Naive thymus-derived CD4-positive, alpha-beta T cell (primary cell): ENCODE data around the gene MTO1. TPM values are rescaled to one million over a fixed set of nuclear protein-coding genes. Genes with fewer than 3 reads are reported as not detected.

Experiments
- ATAC-seq: fragments of 150-1000 bp; cut with Tn5 transposase; 2 replicates; pipeline ENCODE4 v1.10.0; 2021; ENCODE audit warnings: mild to moderate bottlenecking, moderate library complexity
- CTCF ChIA-PET: fragments of 350-600 bp; sonication (Branson Sonifier 250); formaldehyde crosslinking; loops from one replicate; lab custom pipeline; 2021; ENCODE audit warnings: antibody characterized with exemption; lab: Charles Lee
- POLR2A ChIA-PET: fragments of 350-600 bp; sonication (Branson Sonifier 250); formaldehyde crosslinking; loops from one replicate; lab custom pipeline; 2021; ENCODE audit warnings: antibody characterized with exemption, inconsistent platforms; lab: Charles Lee
- DNase-seq, 9 donors: peaks; one replicate each; pipeline versions ENCODE4 v3.0.0 to v3.0.0-alpha.2; 2020 to 2022; ENCODE audit warnings: mixed read lengths in 1 of 9
- H3K27ac ChIP-seq: one replicate; pipeline ENCODE4 v1.7.0; 2013; ENCODE audit warnings: mild to moderate bottlenecking, low read depth, low read length, moderate library complexity
- H3K27me3 ChIP-seq, 2 donors: one replicate each; pipeline ENCODE4 v1.7.0; 2013; ENCODE audit warnings: low read length in 2 of 2, mild to moderate bottlenecking in 2 of 2, moderate library complexity in 2 of 2; ENCODE audit not compliant: control insufficient read depth in 2 of 2, insufficient read depth in 2 of 2
- H3K36me3 ChIP-seq, 3 experiments: 1 replicate in 2 of 3; 2 replicates in 1 of 3; pipeline ENCODE4 v1.7.0; 2013; ENCODE audit warnings: low read length in 3 of 3, mild to moderate bottlenecking in 3 of 3, moderate library complexity in 1 of 3; ENCODE audit not compliant: insufficient read depth in 3 of 3, control insufficient read depth in 2 of 3
- H3K4me1 ChIP-seq, 2 donors: one replicate each; pipeline ENCODE4 v1.7.0; 2013; ENCODE audit warnings: low read length in 2 of 2, mild to moderate bottlenecking in 2 of 2, moderate library complexity in 1 of 2; ENCODE audit not compliant: control insufficient read depth in 2 of 2, insufficient read depth in 2 of 2
- H3K4me3 ChIP-seq: 2 replicates; pipeline ENCODE4 v1.7.0; 2013; ENCODE audit warnings: mild to moderate bottlenecking, low read length
- H3K9me3 ChIP-seq, 3 experiments: 1 replicate in 2 of 3; 2 replicates in 1 of 3; pipeline ENCODE4 v1.7.0; 2013; ENCODE audit warnings: low read length in 3 of 3; ENCODE audit not compliant: control insufficient read depth in 2 of 3
- H3K27ac Mint-ChIP-seq, 9 donors: one replicate each; pipeline ENCODE4 v1.8.0; 2020 to 2022; ENCODE audit warnings: mixed read lengths in 9 of 9, mild to moderate bottlenecking in 8 of 9, moderate library complexity in 5 of 9, inconsistent platforms in 2 of 9
- H3K27me3 Mint-ChIP-seq, 5 donors: one replicate each; pipeline ENCODE4 v1.8.0; 2021 to 2022; ENCODE audit warnings: mixed read lengths in 5 of 5, mild to moderate bottlenecking in 1 of 5
- H3K36me3 Mint-ChIP-seq, 5 donors: one replicate each; pipeline ENCODE4 v1.8.0; 2020 to 2022; ENCODE audit warnings: mixed read lengths in 5 of 5, mild to moderate bottlenecking in 3 of 5, inconsistent platforms in 1 of 5
- H3K4me1 Mint-ChIP-seq, 7 donors: one replicate each; pipeline ENCODE4 v1.8.0; 2020 to 2022; ENCODE audit warnings: mixed read lengths in 7 of 7, mild to moderate bottlenecking in 3 of 7, inconsistent platforms in 1 of 7
- H3K4me3 Mint-ChIP-seq, 10 donors: one replicate each; pipeline ENCODE4 v1.8.0; 2020 to 2022; ENCODE audit warnings: mild to moderate bottlenecking in 10 of 10, mixed read lengths in 10 of 10, moderate library complexity in 6 of 10, inconsistent platforms in 2 of 10
- H3K9me3 Mint-ChIP-seq, 11 donors: one replicate each; pipeline ENCODE4 v1.8.0; 2020 to 2022; ENCODE audit warnings: mixed read lengths in 11 of 11, mild to moderate bottlenecking in 4 of 11, inconsistent platforms in 1 of 11, moderate library complexity in 1 of 11
- intact Hi-C, 2 donors: fragments of 100-400 bp; cut with micrococcal nuclease; formaldehyde crosslinking; loops; one replicate each; pipeline ENCODE4 v1.15.1; 2023
- polyA plus RNA-seq, 2 donors: library from polyadenylated mRNA; unstranded; fragments of 300-500 nt; fragmentation: Illumina TruSeq; gene quantifications; one replicate each; pipeline ENCODE4 v1.2.3, GENCODE V29; 2021
- total RNA-seq, 6 experiments: library from RNA in 5 of 6; stranded (reverse) in 5 of 6; gene quantifications; 1 replicate in 5 of 6; 2 replicates in 1 of 6; pipeline ENCODE4 v1.2.3 and lab custom pipeline; 2021 to 2026

The MTO1 gene
- total and polyA plus RNA-seq, 7 experiments from 2014 or later: 27.2 to 92.0 (median 44.6) TPM

DNA sequence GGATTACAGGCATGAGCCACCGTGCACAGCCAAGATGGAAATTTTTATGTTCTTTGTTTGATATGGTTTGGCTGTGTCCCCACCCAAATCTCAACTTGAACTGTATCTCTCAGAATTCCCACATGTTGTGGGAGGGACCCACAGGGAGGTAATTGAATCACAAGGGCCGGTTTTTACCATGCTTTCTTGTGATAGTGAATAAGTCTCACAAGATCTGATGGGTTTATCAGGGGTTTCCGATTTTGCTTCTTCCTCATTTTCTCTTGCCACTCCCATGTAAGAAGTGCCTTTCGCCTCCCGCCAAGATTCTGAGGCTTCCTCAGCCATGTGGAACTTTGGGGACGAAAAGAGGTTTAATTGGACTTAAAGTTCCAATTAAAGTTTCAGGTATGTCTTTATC, 44.7 kb downstream of the MTO1 start:
- H3K27ac ChIP-seq: no peak overlapping the region
- H3K4me1 ChIP-seq: no peaks in the 10 kb centered on the region
- H3K36me3 ChIP-seq: peaks cover 2 to 22% (median 6%) of the 10 kb centered on the region in 3 experiments
- Mint-ChIP-seq H3K36me3 (peaks cover 0 to 20% (median 12%) of the 10 kb centered on the region in 5 donors), H3K9me3 (no peaks in the 10 kb centered on the region), H3K27me3 (no peaks in the 10 kb centered on the region), H3K4me1 (peaks cover 0 to 4% (median 0%) of the 10 kb centered on the region in 7 donors), H3K27ac (no peak overlapping the region), H3K4me3 (no peak overlapping the region)
- DNase-seq: no peak
- ATAC-seq: no peak
- H3K27me3 ChIP-seq: no peaks in the 10 kb centered on the region
- CTCF ChIA-PET: no interaction called here
- H3K9me3 ChIP-seq: peaks cover 0 to 4% (median 0%) of the 10 kb centered on the region in 3 experiments
- POLR2A ChIA-PET: interaction anchor here (0.6 kb wide), 1 partner anchor 149 kb away, joined by 3 read pairs; no protein-coding TSS in a partner anchor
- intact Hi-C loops: no loop called here
- no peak overlapping the region for H3K4me3 ChIP-seq

DNA sequence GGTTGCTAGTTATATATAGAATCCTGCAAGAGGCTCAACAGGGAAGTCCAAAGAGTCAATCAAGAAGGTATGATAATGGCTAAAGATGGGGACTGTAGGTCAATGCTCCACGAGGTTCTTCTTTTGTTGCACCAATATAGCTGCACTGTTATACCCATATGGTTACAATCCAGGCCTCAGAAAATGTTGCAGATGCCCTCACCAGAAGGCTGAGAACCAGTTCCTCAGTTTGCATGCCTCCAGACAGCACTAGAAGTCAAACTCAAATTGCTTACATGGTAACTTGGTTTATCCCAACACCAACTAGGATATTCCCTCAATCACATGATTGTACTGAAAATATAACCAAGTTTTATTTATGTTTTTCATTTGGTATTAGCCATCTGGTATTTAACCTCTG, 47.2 kb downstream of the MTO1 start:
- intact Hi-C loops: no loop called here
- Histone ChIP-seq H3K4me3 (no peak overlapping the region), H3K9me3 (peaks cover 0 to 4% (median 0%) of the 10 kb centered on the region in 3 experiments), H3K4me1 (no peaks in the 10 kb centered on the region), H3K36me3 (peaks cover 0 to 12% (median 0%) of the 10 kb centered on the region in 3 experiments), H3K27ac (no peak overlapping the region), H3K27me3 (no peaks in the 10 kb centered on the region)
- H3K9me3 Mint-ChIP-seq: no peaks in the 10 kb centered on the region
- ChIA-PET POLR2A (interaction anchor here (0.8 to 1.3 kb wide), 4 partner anchors 10 to 72 kb away, joined by 3 to 7 read pairs (median 4); partner anchors contain the start of gene MTO1), CTCF (no interaction called here)
- DNase-seq (no peak), ATAC-seq (no peak)
- H3K36me3 Mint-ChIP-seq: peaks cover 0 to 19% (median 8%) of the 10 kb centered on the region in 5 donors
- H3K27me3 Mint-ChIP-seq: no peaks in the 10 kb centered on the region
- no peak overlapping the region for H3K4me3 Mint-ChIP-seq
- H3K27ac Mint-ChIP-seq: no peak overlapping the region
- H3K4me1 Mint-ChIP-seq: peaks cover 0 to 6% (median 0%) of the 10 kb centered on the region in 7 donors

DNA sequence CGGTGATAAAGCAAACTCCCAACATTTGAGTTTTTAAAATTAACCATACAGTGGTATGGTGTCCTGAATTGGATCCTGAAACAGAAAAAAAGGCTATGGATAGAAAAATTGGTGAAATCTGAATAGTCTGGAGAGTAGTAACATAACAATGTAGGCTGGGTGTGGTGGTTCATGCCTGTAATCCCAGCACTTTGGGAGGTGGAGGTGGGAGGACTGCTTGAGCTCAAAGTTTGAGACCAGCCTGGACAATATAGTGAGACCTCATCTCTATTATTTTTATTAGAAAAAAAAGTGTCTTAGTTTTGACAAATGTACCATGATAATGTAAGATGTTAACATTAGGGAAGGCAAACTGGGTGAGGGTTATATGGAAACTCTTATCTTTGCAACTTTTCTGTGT, 48.3 kb downstream of the MTO1 start:
- H3K4me3 ChIP-seq: no peak overlapping the region
- H3K9me3 ChIP-seq: peaks cover 0 to 4% (median 0%) of the 10 kb centered on the region in 3 experiments
- H3K36me3 Mint-ChIP-seq: peaks cover 0 to 12% (median under 1%) of the 10 kb centered on the region in 5 donors
- no peak overlapping the region for H3K4me3 Mint-ChIP-seq
- ATAC-seq (no peak), DNase-seq (no peak)
- intact Hi-C loops: loop anchor here in 1 of 2 donors (10.0 kb wide), 1 partner anchor 225 kb away; no protein-coding TSS in a partner anchor
- peaks cover 1 to 4% of the 10 kb centered on the region in 2 donors for H3K4me1 ChIP-seq
- H3K27me3 Mint-ChIP-seq: no peaks in the 10 kb centered on the region
- peaks cover 0 to 6% (median 0%) of the 10 kb centered on the region in 11 donors for H3K9me3 Mint-ChIP-seq
- H3K27me3 ChIP-seq: no peaks in the 10 kb centered on the region
- no peak overlapping the region for H3K27ac ChIP-seq
- H3K27ac Mint-ChIP-seq: peak overlapping the region in 2 of 9 donors; percentile 18 to 61
- H3K4me1 Mint-ChIP-seq: peaks cover 0 to 10% (median 3%) of the 10 kb centered on the region in 7 donors
- POLR2A ChIA-PET: interaction anchor here (1.2 to 1.3 kb wide), 2 partner anchors 12 to 48 kb away, joined by 3 to 7 read pairs; partner anchors contain the start of gene MTO1
- H3K36me3 ChIP-seq: peaks cover 0 to 16% (median under 1%) of the 10 kb centered on the region in 3 experiments
- CTCF ChIA-PET: interaction anchor here (2.1 kb wide), 1 partner anchor 101 kb away, joined by 4 read pairs; no protein-coding TSS in a partner anchor

DNA sequence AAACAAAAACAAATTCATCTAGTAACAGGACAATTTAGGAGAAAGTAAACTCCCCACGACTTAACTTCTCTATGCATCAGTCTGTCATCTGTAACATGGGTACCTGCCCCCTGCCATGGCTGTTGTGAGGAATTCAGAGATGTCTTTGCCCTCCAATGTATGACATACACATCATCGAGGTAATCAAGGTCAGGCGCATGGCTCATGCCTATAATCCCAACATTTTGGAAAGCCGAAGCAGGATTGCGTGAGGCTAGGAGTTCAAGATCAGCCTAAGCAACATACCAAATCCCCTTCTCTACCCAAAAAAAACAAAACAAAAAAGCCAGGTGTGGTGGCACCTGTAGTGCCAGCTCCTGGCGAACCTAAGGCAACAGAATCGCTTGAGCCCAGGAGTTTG, 50.3 kb downstream of the MTO1 start:
- Mint-ChIP-seq H3K4me3 (no peak overlapping the region), H3K9me3 (peaks cover 0 to 7% (median 0%) of the 10 kb centered on the region in 11 donors), H3K36me3 (peaks cover 1 to 21% (median 8%) of the 10 kb centered on the region in 5 donors), H3K27me3 (no peaks in the 10 kb centered on the region), H3K4me1 (peaks cover 8 to 28% (median 21%) of the 10 kb centered on the region in 7 donors), H3K27ac (peak overlapping the region in 3 of 9 donors; percentile 53 to 79 (median 74))
- ATAC-seq: no peak
- DNase-seq: no peak
- Histone ChIP-seq H3K27me3 (no peaks in the 10 kb centered on the region), H3K27ac (no peak overlapping the region), H3K4me1 (peaks cover 13 to 23% of the 10 kb centered on the region in 2 donors), H3K36me3 (peaks cover 7 to 33% (median 11%) of the 10 kb centered on the region in 3 experiments), H3K9me3 (no peaks in the 10 kb centered on the region), H3K4me3 (no peak overlapping the region)
- ChIA-PET POLR2A (interaction anchor here (1.8 to 4.6 kb wide), 3 partner anchors 11 to 100 kb away, joined by 5 to 49 read pairs (median 36); partner anchors contain the start of gene EEF1A1), CTCF (interaction anchor here (5.8 kb wide), 1 partner anchor 101 kb away, joined by 105 read pairs; no protein-coding TSS in a partner anchor)
- intact Hi-C loops: loop anchor here in 1 of 2 donors (10.0 kb wide), 1 partner anchor 223 kb away; no protein-coding TSS in a partner anchor

DNA sequence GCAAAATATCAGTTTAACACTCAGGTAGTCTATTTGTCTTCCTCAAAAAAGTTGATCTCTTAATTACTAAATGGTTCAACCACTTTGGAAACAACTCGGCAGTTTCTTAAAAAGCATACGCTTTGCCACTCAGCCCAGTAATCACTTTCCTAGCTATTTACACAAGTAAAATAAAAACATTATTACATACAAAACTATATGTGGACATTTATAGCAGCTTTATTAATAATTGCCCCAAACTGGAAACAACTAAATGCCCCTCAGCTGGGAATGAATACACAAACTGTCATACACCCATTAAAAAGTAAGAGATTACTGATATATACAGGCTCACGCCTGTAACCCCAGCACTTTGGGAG, 51.9 kb downstream of the MTO1 start:
- H3K9me3 Mint-ChIP-seq: peaks cover 0 to 7% (median 0%) of the 10 kb centered on the region in 11 donors
- peak; percentile 4 for ATAC-seq
- POLR2A ChIA-PET: interaction anchor here (0.8 to 4.6 kb wide), 8 partner anchors 9 to 106 kb away, joined by 3 to 49 read pairs (median 4); partner anchors contain the start of gene EEF1A1
- H3K4me1 Mint-ChIP-seq: peaks cover 12 to 41% (median 32%) of the 10 kb centered on the region in 7 donors
- H3K27me3 Mint-ChIP-seq: no peaks in the 10 kb centered on the region
- H3K36me3 Mint-ChIP-seq: peaks cover 5 to 33% (median 17%) of the 10 kb centered on the region in 5 donors
- H3K4me3 ChIP-seq: no peak overlapping the region
- intact Hi-C loops: loop anchor here in 1 of 2 donors (10.0 kb wide), 1 partner anchor 221 kb away; no protein-coding TSS in a partner anchor
- DNase-seq: no peak
- no peaks in the 10 kb centered on the region for H3K27me3 ChIP-seq
- CTCF ChIA-PET: interaction anchor here (0.6 to 5.8 kb wide), 6 partner anchors 10 to 1697 kb away, joined by 3 to 105 read pairs (median 3); no protein-coding TSS in a partner anchor
- peaks cover 21 to 36% of the 10 kb centered on the region in 2 donors for H3K4me1 ChIP-seq
- no peak overlapping the region for H3K27ac ChIP-seq
- peak overlapping the region in 5 of 9 donors; percentile 10 to 49 (median 23) for H3K27ac Mint-ChIP-seq
- peaks cover 12 to 41% (median 19%) of the 10 kb centered on the region in 3 experiments for H3K36me3 ChIP-seq
- no peaks in the 10 kb centered on the region for H3K9me3 ChIP-seq
- H3K4me3 Mint-ChIP-seq: peak overlapping the region in 1 of 10 donors; percentile 38

DNA sequence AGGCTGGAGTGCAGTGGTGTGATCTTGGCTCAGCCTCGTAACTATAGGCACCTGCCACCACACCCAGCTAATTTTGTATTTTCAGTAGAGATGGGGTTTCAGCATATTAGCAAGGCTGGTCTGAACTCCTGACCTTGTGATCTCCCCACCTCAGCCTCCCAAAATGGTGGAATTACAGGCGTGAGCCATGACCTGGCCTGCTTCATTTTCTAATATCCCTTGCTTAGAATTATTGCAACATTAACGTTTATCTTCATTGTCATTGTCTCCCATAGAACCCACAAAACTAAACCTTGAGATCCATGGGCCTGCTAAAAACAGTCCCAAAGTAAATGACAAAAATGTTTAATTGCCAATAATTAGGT, 53.2 kb downstream of the MTO1 start:
- Histone ChIP-seq H3K27me3 (no peaks in the 10 kb centered on the region), H3K9me3 (no peaks in the 10 kb centered on the region), H3K4me3 (no peak overlapping the region), H3K4me1 (peaks cover 33 to 48% of the 10 kb centered on the region in 2 donors), H3K36me3 (peaks cover 12 to 52% (median 31%) of the 10 kb centered on the region in 3 experiments), H3K27ac (peak overlapping the region; percentile 15)
- H3K4me1 Mint-ChIP-seq: peaks cover 17 to 54% (median 44%) of the 10 kb centered on the region in 7 donors
- peak overlapping the region in 4 of 10 donors; percentile 25 to 70 (median 33) for H3K4me3 Mint-ChIP-seq
- DNase-seq (no peak), ATAC-seq (no peak)
- CTCF ChIA-PET: interaction anchor here (1.1 to 5.8 kb wide), 5 partner anchors 18 to 98 kb away, joined by 3 to 105 read pairs (median 4); no protein-coding TSS in a partner anchor
- intact Hi-C loops: loop anchor here (1.0 to 10.0 kb wide), 6 partner anchors 71 to 220 kb away; no protein-coding TSS in a partner anchor
- H3K36me3 Mint-ChIP-seq: peaks cover 10 to 45% (median 26%) of the 10 kb centered on the region in 5 donors
- H3K9me3 Mint-ChIP-seq: peaks cover 0 to 10% (median 0%) of the 10 kb centered on the region in 11 donors
- no peaks in the 10 kb centered on the region for H3K27me3 Mint-ChIP-seq
- POLR2A ChIA-PET: interaction anchor here (0.6 to 4.6 kb wide), 6 partner anchors 8 to 139 kb away, joined by 3 to 49 read pairs (median 6); partner anchors contain the start of genes EEF1A1 and SLC17A5
- peak overlapping the region; percentile 8 to 89 (median 64) for H3K27ac Mint-ChIP-seq
